Fibroblast of skin of abdomen (primary cell): ENCODE data around the gene CGB2.
"Not testable (repeated sequence)": the region's sequence is repeated elsewhere in the genome, so short reads cannot be mapped to it uniquely, and the experiment has no call there.

Experiments used
- DNase-seq: peaks from one replicate; pipeline ENCODE4 v3.0.0-alpha.2; 2013

CGB2 gene

GRCh38 chr19:49038557-49039276 is 7.0 kb downstream of the CGB2 start:
- peak; percentile 72 for DNase-seq

- DNase-seq: not testable (repeated sequence)
Measured at GRCh38 chr19:49039736-49040135, 8.0 kb downstream of the CGB2 start.

- no peak for DNase-seq
Measured at GRCh38 chr19:49042177-49042576, 10.5 kb downstream of the CGB2 start.

GRCh38 chr19:49042666-49043065 is 11.0 kb downstream of the CGB2 start:
- DNase-seq: not testable (repeated sequence)

GRCh38 chr19:49043548-49043947 is 11.9 kb downstream of the CGB2 start, which contains the start of gene CGB5:
Gene CGB5, plus strand, starts transcription at chr19:49043848. Its CDS starts 362 bp downstream, at chr19:49044210.
- not testable (repeated sequence) for DNase-seq

- not testable (repeated sequence) for DNase-seq
Measured at GRCh38 chr19:49049011-49049410, 17.3 kb downstream of the CGB2 start, which contains the start of gene CGB8. Gene CGB8, minus strand, starts transcription at chr19:49049111. Its CDS starts 372 bp downstream, at chr19:49048739.

- DNase-seq: not testable (repeated sequence)
Measured at GRCh38 chr19:49049834-49050233, 18.1 kb downstream of the CGB2 start.

GRCh38 chr19:49050376-49051033 is 18.8 kb downstream of the CGB2 start:
- peak; percentile 69 for DNase-seq

- DNase-seq: peak; percentile 48
Measured at GRCh38 chr19:49056101-49056901, 24.6 kb downstream of the CGB2 start.

GRCh38 chr19:49056902-49057596 is 25.4 kb downstream of the CGB2 start:
- DNase-seq: not testable (repeated sequence)

GRCh38 chr19:49057636-49058234 is 26.0 kb downstream of the CGB2 start, which contains the start of gene CGB7:
Gene CGB7, minus strand, starts transcription at chr19:49057749. Its CDS starts 2,374 bp downstream, at chr19:49055375.
- DNase-seq: peak; percentile 53

- DNase-seq: peak; percentile 52
Measured at GRCh38 chr19:49058562-49058961, 26.9 kb downstream of the CGB2 start.

GRCh38 chr19:49059053-49059452 is 27.4 kb downstream of the CGB2 start:
- no peak for DNase-seq

- DNase-seq: no peak
Measured at GRCh38 chr19:49061000-49061399, 29.3 kb downstream of the CGB2 start.

- no peak for DNase-seq
Measured at GRCh38 chr19:49061445-49061844, 29.8 kb downstream of the CGB2 start.

- no peak for DNase-seq
Measured at GRCh38 chr19:49064029-49064629, 32.4 kb downstream of the CGB2 start.

GRCh38 chr19:49064768-49065611 is 33.3 kb downstream of the CGB2 start, which contains the start of gene NTF4:
Gene NTF4, minus strand, starts transcription at chr19:49064818. Its CDS starts 2,821 bp downstream, at chr19:49061997.
- peak; percentile 28 for DNase-seq

GRCh38 chr19:49065905-49066512 is 34.3 kb downstream of the CGB2 start:
- DNase-seq: no peak

GRCh38 chr19:49067554-49067953 is 35.9 kb downstream of the CGB2 start:
- DNase-seq: no peak

- DNase-seq: no peak
Measured at GRCh38 chr19:49069026-49069425, 37.3 kb downstream of the CGB2 start.
